Measurements from ENCODE around the gene KBTBD8. TPM values are rescaled to one million over a fixed set of nuclear protein-coding genes. Genes with fewer than 3 reads are reported as not detected.

Gene KBTBD8
- total RNA-seq, 3 donors from 2014 or later: 0.96 to 1.6 (median 1.6) TPM

DNA sequence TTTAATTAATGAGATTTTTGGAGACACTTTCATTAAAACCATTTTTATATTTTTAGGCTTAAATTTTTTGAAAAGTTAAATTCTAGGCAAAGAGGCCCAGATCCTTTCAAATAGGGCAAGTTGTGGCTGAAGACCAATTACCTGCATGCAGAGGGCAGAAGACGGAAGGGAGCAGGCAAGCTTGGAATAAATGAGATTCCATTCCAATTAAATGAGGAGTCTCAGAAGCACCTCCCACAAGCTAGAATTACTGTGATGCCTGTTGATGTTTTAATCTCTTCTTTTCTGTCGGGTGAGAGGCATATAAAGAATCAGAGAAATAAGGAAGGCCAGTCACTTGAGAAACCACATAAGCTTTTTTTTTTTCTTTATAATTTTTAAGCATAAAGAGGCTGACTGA, 46.8 kb downstream of the KBTBD8 start:
- intact Hi-C loops (cut with DNase I; ENCODE audit: low total_unique reads): no loop called here
- TF ChIP-seq POLR2AphosphoS5 (IDR thresholded peaks at IDR 0.05): no peak
- no peak for TF ChIP-seq CTCF (IDR thresholded peaks at IDR 0.05)
- no peak for TF ChIP-seq POLR2A (IDR thresholded peaks at IDR 0.05)
- DNase-seq (ENCODE audit: low spot score in 2 of 2): no peak
- no peaks in the 10 kb centered on the region for H3K27me3 ChIP-seq
- no peak overlapping the region for H3K4me3 ChIP-seq
- no peaks in the 10 kb centered on the region for H3K9me3 ChIP-seq
- H3K4me1 ChIP-seq: no peaks in the 10 kb centered on the region
- no peaks in the 10 kb centered on the region for H3K36me3 ChIP-seq
- no peak overlapping the region for H3K27ac ChIP-seq

- Histone ChIP-seq H3K27me3 (no peaks in the 10 kb centered on the region), H3K9me3 (no peaks in the 10 kb centered on the region), H3K4me1 (no peaks in the 10 kb centered on the region), H3K36me3 (no peaks in the 10 kb centered on the region), H3K27ac (no peak overlapping the region), H3K4me3 (no peak overlapping the region)
- intact Hi-C loops (cut with DNase I; ENCODE audit: low total_unique reads): no loop called here
- TF ChIP-seq CTCF (IDR thresholded peaks at IDR 0.05) (no peak), POLR2A (IDR thresholded peaks at IDR 0.05) (no peak), POLR2AphosphoS5 (IDR thresholded peaks at IDR 0.05) (no peak)
- no peak for DNase-seq (ENCODE audit: low spot score in 2 of 2)
These were observed 47.8 kb downstream of the KBTBD8 start for GRCh38 chr3:67045711-67046465.

DNA sequence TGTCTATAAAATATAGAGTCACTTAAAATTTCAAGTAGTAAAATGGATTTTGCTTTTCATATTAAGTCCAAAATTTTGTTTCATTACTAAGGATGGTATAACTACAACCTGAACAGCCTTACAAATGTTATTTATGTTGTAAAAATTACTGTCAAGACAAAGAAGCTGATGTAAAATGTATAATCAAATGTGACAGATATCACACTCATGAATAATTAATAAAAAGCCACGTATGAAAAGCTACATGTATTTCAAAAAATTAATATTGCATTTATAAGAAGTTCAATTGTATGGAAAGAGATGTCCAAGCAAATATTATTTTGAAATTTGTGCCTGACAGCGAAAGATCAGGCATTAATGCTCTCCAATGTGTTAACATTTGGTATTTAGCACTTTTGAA, 48.9 kb downstream of the KBTBD8 start:
- intact Hi-C loops (cut with DNase I; ENCODE audit: low total_unique reads): no loop called here
- H3K4me1 ChIP-seq: no peaks in the 10 kb centered on the region
- no peaks in the 10 kb centered on the region for H3K36me3 ChIP-seq
- H3K9me3 ChIP-seq: no peaks in the 10 kb centered on the region
- no peak for DNase-seq (ENCODE audit: low spot score in 2 of 2)
- no peak overlapping the region for H3K27ac ChIP-seq
- no peaks in the 10 kb centered on the region for H3K27me3 ChIP-seq
- no peak for TF ChIP-seq POLR2A (IDR thresholded peaks at IDR 0.05)
- no peak for TF ChIP-seq CTCF (IDR thresholded peaks at IDR 0.05)
- TF ChIP-seq POLR2AphosphoS5 (IDR thresholded peaks at IDR 0.05): no peak
- no peak overlapping the region for H3K4me3 ChIP-seq

GRCh38 chr3:67048067-67048714, 50.1 kb downstream of the KBTBD8 start:
- Histone ChIP-seq H3K9me3 (no peaks in the 10 kb centered on the region), H3K4me1 (no peaks in the 10 kb centered on the region), H3K27me3 (no peaks in the 10 kb centered on the region), H3K27ac (no peak overlapping the region), H3K36me3 (no peaks in the 10 kb centered on the region), H3K4me3 (no peak overlapping the region)
- intact Hi-C loops (cut with DNase I; ENCODE audit: low total_unique reads): no loop called here
- DNase-seq (ENCODE audit: low spot score in 2 of 2): no peak
- TF ChIP-seq POLR2AphosphoS5 (IDR thresholded peaks at IDR 0.05): no peak
- no peak for TF ChIP-seq POLR2A (IDR thresholded peaks at IDR 0.05)
- TF ChIP-seq CTCF (IDR thresholded peaks at IDR 0.05): no peak

DNA sequence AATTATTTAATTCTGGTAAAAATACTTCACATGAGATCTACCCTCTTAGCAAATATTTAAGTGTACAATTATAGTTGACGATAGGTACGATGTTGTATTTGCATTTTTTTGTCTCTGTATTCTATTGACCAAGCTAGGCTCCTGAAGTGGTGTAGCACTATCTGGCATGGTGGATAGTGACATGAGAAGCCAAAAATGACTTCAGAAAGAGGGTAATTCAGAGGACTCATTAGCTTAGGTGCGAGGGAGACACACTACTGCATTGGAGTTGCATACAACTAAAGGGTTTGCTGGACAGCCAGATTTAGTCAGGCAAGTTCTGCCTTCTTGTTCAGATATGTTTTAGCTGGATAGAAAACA, 50.6 kb downstream of the KBTBD8 start:
- DNase-seq (ENCODE audit: low spot score in 2 of 2): no peak
- Histone ChIP-seq H3K27me3 (no peaks in the 10 kb centered on the region), H3K4me1 (no peaks in the 10 kb centered on the region), H3K27ac (no peak overlapping the region), H3K36me3 (no peaks in the 10 kb centered on the region), H3K4me3 (no peak overlapping the region), H3K9me3 (no peaks in the 10 kb centered on the region)
- TF ChIP-seq POLR2AphosphoS5 (IDR thresholded peaks at IDR 0.05) (no peak), CTCF (IDR thresholded peaks at IDR 0.05) (no peak), POLR2A (IDR thresholded peaks at IDR 0.05) (no peak)
- intact Hi-C loops (cut with DNase I; ENCODE audit: low total_unique reads): no loop called here

All from breast epithelium (tissue), 4 donors.